Keratinocyte (primary cell): ENCODE results near the gene NHSL2.

Experiments
- EZH2 ChIP-seq: IDR thresholded peaks from one replicate; pipeline ENCODE4 v1.6.1; 2012; ENCODE audit warnings: inconsistent platforms, mild to moderate bottlenecking, low read length, moderate library complexity
- TF ChIP-seq, protein P1 (sequence below), 3 experiments: IDR thresholded peaks in 1 of 3; conservative IDR thresholded peaks in 1 of 3; optimal IDR thresholded peaks in 1 of 3; 2 replicates in 2 of 3; 3 replicates in 1 of 3; pipeline versions ENCODE3 to v1.5.1; 2011; ENCODE audit warnings: low read length in 3 of 3, mild to moderate bottlenecking in 3 of 3, moderate library complexity in 2 of 3, control low read depth in 1 of 3, inconsistent platforms in 1 of 3; ENCODE audit not compliant: insufficient read depth in 2 of 3; ENCODE audit errors: extremely low read depth in 1 of 3

DNA sequence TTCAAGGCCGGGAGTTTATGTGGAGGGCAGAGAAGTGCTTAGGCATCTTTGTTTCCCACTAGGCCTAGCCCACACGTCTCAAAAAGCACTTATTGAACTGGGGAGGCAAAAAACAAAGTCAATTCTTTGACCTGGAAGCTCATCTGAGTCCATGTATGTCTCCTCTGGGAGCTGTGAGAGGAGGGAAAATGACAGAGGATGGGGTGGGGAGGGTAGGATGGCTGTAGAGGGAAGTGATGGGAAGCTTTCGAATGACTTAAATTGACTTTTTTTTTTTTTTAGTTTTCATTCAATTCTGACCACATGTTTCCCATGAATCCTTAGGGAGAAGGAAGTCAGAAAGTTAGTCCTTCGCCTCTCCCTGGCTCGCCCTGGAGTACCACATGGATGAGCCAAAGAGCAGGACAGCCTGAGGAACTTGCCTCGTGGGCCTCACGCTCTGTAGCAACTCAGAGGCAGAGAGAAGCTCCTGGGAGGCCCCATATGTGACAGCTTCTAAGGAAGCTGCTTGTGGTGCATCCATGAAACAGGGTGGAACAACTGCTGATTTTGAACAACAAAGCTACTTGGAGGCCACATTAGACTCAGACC, 45.0 kb downstream of the NHSL2 start:
- TF ChIP-seq, protein P1, sequence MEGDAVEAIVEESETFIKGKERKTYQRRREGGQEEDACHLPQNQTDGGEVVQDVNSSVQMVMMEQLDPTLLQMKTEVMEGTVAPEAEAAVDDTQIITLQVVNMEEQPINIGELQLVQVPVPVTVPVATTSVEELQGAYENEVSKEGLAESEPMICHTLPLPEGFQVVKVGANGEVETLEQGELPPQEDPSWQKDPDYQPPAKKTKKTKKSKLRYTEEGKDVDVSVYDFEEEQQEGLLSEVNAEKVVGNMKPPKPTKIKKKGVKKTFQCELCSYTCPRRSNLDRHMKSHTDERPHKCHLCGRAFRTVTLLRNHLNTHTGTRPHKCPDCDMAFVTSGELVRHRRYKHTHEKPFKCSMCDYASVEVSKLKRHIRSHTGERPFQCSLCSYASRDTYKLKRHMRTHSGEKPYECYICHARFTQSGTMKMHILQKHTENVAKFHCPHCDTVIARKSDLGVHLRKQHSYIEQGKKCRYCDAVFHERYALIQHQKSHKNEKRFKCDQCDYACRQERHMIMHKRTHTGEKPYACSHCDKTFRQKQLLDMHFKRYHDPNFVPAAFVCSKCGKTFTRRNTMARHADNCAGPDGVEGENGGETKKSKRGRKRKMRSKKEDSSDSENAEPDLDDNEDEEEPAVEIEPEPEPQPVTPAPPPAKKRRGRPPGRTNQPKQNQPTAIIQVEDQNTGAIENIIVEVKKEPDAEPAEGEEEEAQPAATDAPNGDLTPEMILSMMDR (optimal IDR thresholded peaks at IDR 0.05 in 1 of 3, IDR thresholded peaks at IDR 0.05 in 1 of 3, conservative IDR thresholded peaks at IDR 0.05 in 1 of 3; ENCODE audit: extremely low read depth in 1 of 3, insufficient read depth in 2 of 3, low read length in 3 of 3): no peak
- TF ChIP-seq EZH2: no peak
